GM18502 (cell line): ENCODE results near the gene TMEM235.
A peak's percentile ranks its signal among the peaks of the same experiment; 100 is the strongest.
"Not testable (repeated sequence)": the region's sequence is repeated elsewhere in the genome, so short reads cannot be mapped to it uniquely, and the experiment has no call there.

Source experiments
- ATAC-seq: cut with Tn5 transposase; IDR thresholded peaks from one replicate; pipeline ENCODE4 v1.9.1; 2021; ENCODE audit warnings: mild to moderate bottlenecking; ENCODE audit not compliant: unreplicated experiment, poor library complexity

Gene TMEM235

GRCh38 chr17:78252701-78253635, 21.5 kb downstream of the TMEM235 start:
- no peak for ATAC-seq

- not testable (repeated sequence) for ATAC-seq
Observed at GRCh38 chr17:78253636-78253945, 22.2 kb downstream of the TMEM235 start.

GRCh38 chr17:78253946-78254672, 22.7 kb downstream of the TMEM235 start:
- peak; percentile 46 for ATAC-seq

GRCh38 chr17:78255029-78255656, 23.7 kb downstream of the TMEM235 start:
- ATAC-seq, result no peak

GRCh38 chr17:78255953-78256706, 24.7 kb downstream of the TMEM235 start:
- no peak for ATAC-seq

- no peak for ATAC-seq
Observed at GRCh38 chr17:78256707-78257591, 25.5 kb downstream of the TMEM235 start.

- no peak for ATAC-seq
Observed at GRCh38 chr17:78257810-78258322, 26.4 kb downstream of the TMEM235 start.

GRCh38 chr17:78258323-78259191, 27.1 kb downstream of the TMEM235 start:
- no peak for ATAC-seq

GRCh38 chr17:78259192-78259554, 27.7 kb downstream of the TMEM235 start:
- ATAC-seq, result no peak

GRCh38 chr17:78263063-78263735, 31.8 kb downstream of the TMEM235 start:
- ATAC-seq, result no peak

- no peak for ATAC-seq
Observed at GRCh38 chr17:78263736-78264340, 32.4 kb downstream of the TMEM235 start.

- ATAC-seq, result no peak
Observed at GRCh38 chr17:78264590-78264989, 33.2 kb downstream of the TMEM235 start.

GRCh38 chr17:78265121-78265520, 33.7 kb downstream of the TMEM235 start:
- no peak for ATAC-seq

- ATAC-seq, result no peak
Observed at GRCh38 chr17:78266231-78266631, 34.8 kb downstream of the TMEM235 start.

GRCh38 chr17:78266771-78267170, 35.3 kb downstream of the TMEM235 start:
- no peak for ATAC-seq

- no peak for ATAC-seq
Observed at GRCh38 chr17:78267253-78268073, 36.0 kb downstream of the TMEM235 start.
